GM19035 (cell line): ENCODE data around the gene IL4R.
A peak's percentile ranks its signal among the peaks of the same experiment; 100 is the strongest.
"Not testable (repeated sequence)": the region's sequence is repeated elsewhere in the genome, so short reads cannot be mapped to it uniquely, and the experiment has no call there.

Source experiments
- ATAC-seq: cut with Tn5 transposase; IDR thresholded peaks from one replicate; pipeline ENCODE4 v1.9.1; 2021; ENCODE audit not compliant: unreplicated experiment

The IL4R gene

GRCh38 chr16:27401768-27402568 lies 88.2 kb downstream of the IL4R start, which contains the start of gene IL21R:
TSS of gene IL21R (plus strand) at chr16:27402174. CDS start at chr16:27430072, 27,898 bp downstream.
- ATAC-seq, result peak; percentile 53

- no peak for ATAC-seq
Measured at GRCh38 chr16:27402569-27402963, 88.8 kb downstream of the IL4R start.

- no peak for ATAC-seq
Measured at GRCh38 chr16:27402964-27403600, 89.3 kb downstream of the IL4R start.

GRCh38 chr16:27403601-27403992 lies 89.8 kb downstream of the IL4R start:
- ATAC-seq, result no peak

GRCh38 chr16:27404163-27404823 lies 90.5 kb downstream of the IL4R start:
- no peak for ATAC-seq

GRCh38 chr16:27405546-27406451 lies 92.0 kb downstream of the IL4R start:
- ATAC-seq, result no peak

GRCh38 chr16:27406511-27407128 lies 92.8 kb downstream of the IL4R start:
- no peak for ATAC-seq

GRCh38 chr16:27407133-27407532 lies 93.4 kb downstream of the IL4R start:
- no peak for ATAC-seq

GRCh38 chr16:27408012-27408601 lies 94.3 kb downstream of the IL4R start:
- peak; percentile 34 for ATAC-seq

GRCh38 chr16:27408602-27409031 lies 94.8 kb downstream of the IL4R start:
- ATAC-seq, result peak; percentile 31

GRCh38 chr16:27409958-27410357 lies 96.2 kb downstream of the IL4R start:
- not testable (repeated sequence) for ATAC-seq

GRCh38 chr16:27410761-27411160 lies 97.0 kb downstream of the IL4R start:
- no peak for ATAC-seq

- no peak for ATAC-seq
Measured at GRCh38 chr16:27413956-27414355, 100.2 kb downstream of the IL4R start.
